ENCODE results near the gene LRRFIP2. TPM values are rescaled to one million over a fixed set of nuclear protein-coding genes. Genes with fewer than 3 reads are reported as not detected.

The LRRFIP2 gene
- total and polyA plus RNA-seq, 2 of the 4 experiments (the other 2 are of a cell fraction): 20.6 to 31.0 TPM

GRCh38 chr3:37096975-37097374 lies 77.4 kb downstream of the LRRFIP2 start:
- no peak for TF ChIP-seq MAFK (IDR thresholded peaks at IDR 0.05; ENCODE audit: low read depth, low read length)
- no peak for TF ChIP-seq CEBPB (IDR thresholded peaks at IDR 0.05; ENCODE audit: low read depth, low read length)
- no peak for TF ChIP-seq RFX5 (IDR thresholded peaks at IDR 0.05; ENCODE audit: low read depth, low read length)
- no peak for TF ChIP-seq MXI1 (IDR thresholded peaks at IDR 0.05; ENCODE audit: borderline replicate concordance, low read depth, low read length)
- no peak for TF ChIP-seq MAZ (IDR thresholded peaks at IDR 0.05; ENCODE audit: borderline replicate concordance, low read depth, low read length)
- TF ChIP-seq SMC3 (IDR thresholded peaks at IDR 0.05; ENCODE audit: low read depth, low read length): no peak
- no peak for TF ChIP-seq NFE2L2 (IDR thresholded peaks at IDR 0.05; ENCODE audit: low read depth, low read length)
- TF ChIP-seq RCOR1 (IDR thresholded peaks at IDR 0.05; ENCODE audit: insufficient replicate concordance, low read length): no peak
- H4K91ac ChIP-seq (ENCODE audit: insufficient read depth, low read depth, low read length): no peak overlapping the region
- no peak overlapping the region for H2AFZ ChIP-seq (replicated peaks; ENCODE audit: low read length, poor library complexity)
- WGBS, 2 experiments (ENCODE audit: extremely low coverage in 2 of 2, insufficient read length in 1 of 2): no CpG with 5 or more reads among the region's 1 CpG
- no peak overlapping the region for H3K9ac ChIP-seq (ENCODE audit: low read depth, low read length)
- no peak overlapping the region for H2AK5ac ChIP-seq (ENCODE audit: low read depth, low read length)
- H3K4me3 ChIP-seq (ENCODE audit: insufficient read depth, low read depth, low read length): no peak overlapping the region
- no peak overlapping the region for H3K4me2 ChIP-seq (ENCODE audit: low read depth, low read length)
- H3K14ac ChIP-seq (replicated peaks; ENCODE audit: low read depth, low read length): no peak overlapping the region
- no peak overlapping the region for H3K56ac ChIP-seq (ENCODE audit: extremely low read depth, insufficient read depth, low read length)
- H2BK120ac ChIP-seq (ENCODE audit: low read depth, low read length): peak overlapping the region; percentile 21; the same call in 1 of the 2 replicates
- DNase-seq: no peak
- dilution Hi-C loops (cut with HindIII; ENCODE audit: low sequenced_read_pairs, unreplicated experiment): no loop called here
- ChIA-PET CTCF (no interaction called here), POLR2A (ENCODE audit: unreplicated experiment) (no interaction called here)
- H4K8ac ChIP-seq (ENCODE audit: low read depth in 2 of 2, low read length in 2 of 2): no peak overlapping the region
- H3K79me1 ChIP-seq (ENCODE audit: low read depth in 1 of 2, low read length in 2 of 2): peaks cover 19 to 34% of the 10 kb centered on the region in 2 experiments
- peak overlapping the region; percentile 31; the same call in 1 of the 2 replicates for H3K23ac ChIP-seq (ENCODE audit: low read depth, low read length)
- no peak overlapping the region for H2BK20ac ChIP-seq (ENCODE audit: low read depth, low read length)
- H4K5ac ChIP-seq (ENCODE audit: low read depth, low read length): no peak overlapping the region
- H3K18ac ChIP-seq (ENCODE audit: low read depth, low read length): no peak overlapping the region
- no peak overlapping the region for H2BK15ac ChIP-seq (ENCODE audit: low read depth, low read length)
- intact Hi-C loops (cut with micrococcal nuclease): no loop called here
- in situ Hi-C loops (cut with MboI; ENCODE audit: low sequenced_read_pairs): no loop called here
- H2AK9ac ChIP-seq (replicated peaks; ENCODE audit: low read depth, low read length, poor library complexity): no peak overlapping the region
- no peaks in the 10 kb centered on the region; the same call in 1 of the 2 replicates for H3K9me1 ChIP-seq (ENCODE audit: insufficient read depth, low read length)
- H2BK5ac ChIP-seq (ENCODE audit: low read depth, low read length, poor library complexity, severe bottlenecking): peak overlapping the region; percentile 37
- 0 out of 2 replicates have a peak overlapping the region, but pooled peaks have one; percentile 29 for H3K4ac ChIP-seq (ENCODE audit: low read depth, low read length)
- peaks cover 3% of the 10 kb centered on the region; the same call in 1 of the 2 replicates for H3K4me1 ChIP-seq (ENCODE audit: control insufficient read depth, insufficient read depth, low read length)
- H4K20me1 ChIP-seq (ENCODE audit: insufficient read depth, low read length): no peaks in the 10 kb centered on the region
- no peak for ATAC-seq (ENCODE audit: low read depth)
- H3K27me3 ChIP-seq (ENCODE audit: control insufficient read depth, insufficient read depth, low read length): no peaks in the 10 kb centered on the region
- peaks cover 4% of the 10 kb centered on the region; the same call in 1 of the 2 replicates for H3K36me3 ChIP-seq (ENCODE audit: control insufficient read depth, insufficient read depth, low read length)
- H3K9me3 ChIP-seq (ENCODE audit: control insufficient read depth, insufficient read depth, low read length): no peaks in the 10 kb centered on the region
- H3K27ac ChIP-seq (ENCODE audit: insufficient read depth, low read length): peak overlapping the region; percentile 46; the same call in 1 of the 2 replicates
- no TSS peak for BruUV-seq (replicated peaks)

All from IMR-90 (cell line).